GM12864 (cell line): Measurements from ENCODE around the gene CSTPP1.
"Not testable (repeated sequence)": the region's sequence is repeated elsewhere in the genome, so short reads cannot be mapped to it uniquely, and the experiment has no call there.

ENCODE experiments used
- DNase-seq: peaks from one replicate; pipeline ENCODE4 v3.0.0-alpha.2; 2011; ENCODE audit warnings: low read depth
- H3K4me3 ChIP-seq: 2 replicates; pipeline ENCODE4 v1.5.1; 2011; ENCODE audit warnings: mild to moderate bottlenecking, low read depth, low read length, control low read depth
- CTCF ChIP-seq: IDR thresholded peaks from 2 replicates; pipeline ENCODE4 v1.5.1; 2011; ENCODE audit warnings: low read depth, mild to moderate bottlenecking, moderate library complexity, low read length, control low read depth, inconsistent platforms; ENCODE audit errors: missing control alignments

CSTPP1 gene

GRCh38 chr11:47083913-47084312, 147.4 kb downstream of the CSTPP1 start:
- no peak for TF ChIP-seq CTCF
- H3K4me3 ChIP-seq: no peak overlapping the region
- no peak for DNase-seq

GRCh38 chr11:47087801-47088200, 151.2 kb downstream of the CSTPP1 start:
- TF ChIP-seq CTCF: no peak
- no peak overlapping the region for H3K4me3 ChIP-seq
- no peak for DNase-seq

- TF ChIP-seq CTCF: no peak
- no peak for DNase-seq
- H3K4me3 ChIP-seq: no peak overlapping the region
Observed at GRCh38 chr11:47093541-47093940, 157.0 kb downstream of the CSTPP1 start.

DNA sequence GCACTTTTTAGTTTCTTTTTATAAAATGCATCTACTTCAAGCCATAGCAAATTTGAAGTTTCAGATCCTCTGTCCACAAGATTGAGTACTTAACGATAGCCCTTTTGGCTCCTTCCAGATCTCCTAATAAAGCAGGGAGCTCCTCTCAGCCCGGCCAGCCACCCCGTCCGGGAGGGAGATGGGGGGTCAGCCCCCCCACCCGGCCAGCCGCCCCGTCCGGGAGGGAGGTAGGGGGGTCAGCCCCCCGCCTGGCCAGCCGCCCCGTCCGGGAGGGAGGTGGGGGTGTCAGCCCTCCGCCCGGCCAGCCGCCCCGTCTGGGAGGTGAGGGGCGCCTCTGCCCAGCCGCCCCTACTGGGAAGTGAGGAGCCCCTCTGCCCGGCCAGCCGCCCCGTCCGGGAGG, 160.3 kb downstream of the CSTPP1 start:
- DNase-seq, H3K4me3 ChIP-seq: not testable (repeated sequence)

DNA sequence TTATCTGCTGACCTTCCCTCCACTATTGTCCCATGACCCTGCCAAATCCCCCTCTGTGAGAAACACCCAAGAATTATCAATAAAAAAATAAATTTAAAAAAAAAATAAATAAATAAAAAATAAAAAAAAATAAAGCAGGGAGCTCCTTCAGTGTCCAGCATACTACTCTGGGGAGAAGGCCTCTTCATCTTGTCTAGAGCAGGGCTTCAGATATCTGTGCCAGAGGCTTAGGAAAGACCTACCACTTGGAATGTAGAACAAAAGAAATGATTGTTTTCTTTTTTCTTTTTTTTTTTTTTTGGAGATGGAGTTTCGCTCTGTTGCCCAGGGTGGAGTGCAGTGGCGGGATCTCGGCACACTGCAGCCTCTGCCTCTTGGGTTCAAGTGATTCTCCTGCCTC, 161.7 kb downstream of the CSTPP1 start:
- DNase-seq, H3K4me3 ChIP-seq: not testable (repeated sequence)

DNA sequence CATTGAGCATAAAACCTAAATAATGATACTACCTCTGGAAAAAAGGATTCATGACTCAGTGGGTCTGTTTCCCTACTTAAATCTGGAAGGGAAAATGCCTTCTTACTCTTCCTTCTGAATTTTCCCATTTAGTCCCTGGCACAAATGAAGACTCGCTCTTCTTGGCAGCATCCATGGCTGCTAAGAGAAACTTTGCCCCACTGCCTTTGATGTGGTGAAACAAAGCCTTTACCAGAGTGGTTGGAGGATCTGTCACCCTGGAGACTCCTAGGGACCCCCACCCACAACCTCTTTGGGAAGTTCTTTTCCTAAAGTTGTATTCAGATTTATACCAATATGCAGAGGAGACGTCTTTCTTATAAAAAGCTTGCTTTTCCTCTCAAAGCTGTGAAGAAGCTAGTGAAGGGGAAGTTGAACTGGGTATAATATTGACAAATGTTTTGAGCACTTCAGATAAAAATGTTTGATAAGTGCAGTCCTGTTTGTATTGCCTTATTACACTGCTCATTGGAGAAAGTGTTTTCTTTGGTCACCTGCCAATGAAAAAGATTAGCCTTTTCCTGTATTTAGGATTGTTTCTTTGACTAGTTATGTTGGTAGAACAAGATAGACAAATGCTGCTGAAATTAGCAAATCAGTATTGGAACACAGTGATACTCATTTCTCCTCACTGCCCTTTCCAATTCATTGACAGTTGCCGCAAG, 162.8 kb downstream of the CSTPP1 start:
- H3K4me3 ChIP-seq: no peak overlapping the region
- DNase-seq: no peak
- no peak for TF ChIP-seq CTCF

DNA sequence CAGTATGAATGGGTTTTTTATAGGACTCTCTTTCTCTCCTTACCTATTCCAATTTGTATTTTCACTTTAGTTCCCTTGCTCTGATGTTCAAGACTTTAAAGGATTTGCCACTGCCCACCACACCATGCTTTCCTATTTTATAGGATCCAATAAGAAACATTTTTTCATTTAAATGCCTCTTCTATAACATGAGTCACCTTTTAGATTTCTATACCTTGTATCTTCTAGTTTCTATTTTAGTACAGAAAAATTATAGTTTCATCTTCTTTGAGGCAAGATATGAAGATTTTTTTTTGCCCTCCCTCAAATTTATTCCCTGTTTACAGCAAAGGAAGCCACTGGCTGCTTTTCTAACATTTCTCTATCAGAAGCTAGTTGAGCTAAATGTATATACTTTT, 163.4 kb downstream of the CSTPP1 start:
- no peak for DNase-seq
- no peak overlapping the region for H3K4me3 ChIP-seq
- no peak for TF ChIP-seq CTCF

GRCh38 chr11:47101406-47101805, 164.8 kb downstream of the CSTPP1 start:
- H3K4me3 ChIP-seq: no peak overlapping the region
- no peak for TF ChIP-seq CTCF
- DNase-seq: no peak
